Activated T-cell treated with anti-CD3 and anti-CD28 coated beads, Interleukin-2, amount 50 U/mL, for 4 hours (primary cell): ENCODE data around the gene LFNG. TPM values are rescaled to one million over a fixed set of nuclear protein-coding genes. Genes with fewer than 3 reads are reported as not detected.
"Not testable (repeated sequence)": the region's sequence is repeated elsewhere in the genome, so short reads cannot be mapped to it uniquely, and the experiment has no call there.

Source experiments
- ATAC-seq, 2 donors: fragments of 200-7000 bp; cut with Tn5 transposase; one replicate each; pipeline ENCODE4 v1.10.0; 2021
- DNase-seq: peaks from one replicate; pipeline ENCODE4 v3.0.0-alpha.2; 2020
- H3K27me3 Mint-ChIP-seq: one replicate; pipeline ENCODE4 v1.8.0; 2021; ENCODE audit warnings: low read depth, mixed read lengths
- H3K36me3 Mint-ChIP-seq: one replicate; pipeline ENCODE4 v1.8.0; 2022; ENCODE audit warnings: mixed read lengths; ENCODE audit not compliant: insufficient read depth
- H3K4me1 Mint-ChIP-seq: one replicate; pipeline ENCODE4 v1.8.0; 2021; ENCODE audit warnings: low read depth, mixed read lengths
- H3K4me3 Mint-ChIP-seq: one replicate; pipeline ENCODE4 v1.8.0; 2021; ENCODE audit warnings: mild to moderate bottlenecking, moderate library complexity, mixed read lengths
- H3K9me3 Mint-ChIP-seq: one replicate; pipeline ENCODE4 v1.8.0; 2021; ENCODE audit warnings: mixed read lengths
- total RNA-seq, 3 donors: library from RNA; stranded (reverse); gene quantifications; one replicate each; pipeline ENCODE4 v1.2.1, GENCODE V29; 2021

The LFNG gene
- total RNA-seq, 3 donors from 2014 or later, result 16.1 to 17.7 (median 17.7) TPM

DNA sequence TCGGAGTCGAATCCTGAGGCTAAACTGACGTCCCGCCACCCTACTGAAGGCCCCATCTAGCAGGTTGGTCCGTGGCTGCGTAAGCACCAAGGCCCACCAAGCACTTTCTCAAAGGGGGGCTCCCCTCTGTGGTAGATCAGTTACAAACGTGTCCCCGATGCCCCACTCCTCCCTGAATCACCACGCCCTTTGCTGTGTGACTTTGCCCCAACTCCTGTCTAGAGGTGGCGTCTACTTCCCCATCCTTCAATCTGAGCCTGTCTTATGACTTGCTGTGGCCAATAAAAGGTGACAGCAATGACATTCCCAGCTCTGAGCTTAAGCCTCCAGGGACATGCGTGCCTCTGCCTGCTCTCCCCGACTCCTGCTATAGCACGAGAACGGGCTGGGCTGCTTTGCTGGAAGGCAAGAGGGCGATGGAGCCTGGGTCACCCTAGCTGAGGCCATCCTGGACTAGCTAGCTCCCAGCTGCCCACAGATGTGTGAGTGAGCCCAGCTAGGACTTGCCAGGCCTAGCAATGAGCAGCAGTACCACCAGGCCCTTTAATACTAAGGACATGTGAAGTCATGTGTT, 12.7 kb downstream of the LFNG start:
- not testable (repeated sequence) for H3K4me3 Mint-ChIP-seq, H3K27me3 Mint-ChIP-seq, ATAC-seq, DNase-seq, H3K9me3 Mint-ChIP-seq, H3K36me3 Mint-ChIP-seq
- H3K4me1 Mint-ChIP-seq, result peaks cover 38% of the 10 kb centered on the region

DNA sequence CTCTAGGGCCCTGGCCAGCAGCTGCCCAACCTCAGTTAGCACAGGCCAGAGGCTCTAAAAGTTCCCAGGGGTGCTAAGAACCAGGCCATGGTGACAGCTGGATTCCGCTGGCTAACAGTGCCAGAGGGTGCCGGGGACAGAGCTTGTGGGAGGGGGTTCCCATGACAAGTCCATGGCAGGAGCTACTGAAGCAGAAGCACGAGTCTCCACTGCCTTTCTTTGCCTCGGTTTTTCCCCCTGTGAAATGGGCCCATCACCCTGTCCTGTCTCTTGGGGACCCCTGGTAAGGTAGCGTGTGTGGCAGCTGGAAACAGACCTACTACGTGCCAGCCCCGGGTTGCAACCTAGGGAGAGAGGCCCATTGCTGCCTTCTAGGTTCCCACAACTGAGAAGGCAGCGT, 13.2 kb downstream of the LFNG start:
- not testable (repeated sequence) for H3K27me3 Mint-ChIP-seq, H3K36me3 Mint-ChIP-seq, H3K4me3 Mint-ChIP-seq, DNase-seq, ATAC-seq, H3K9me3 Mint-ChIP-seq
- H3K4me1 Mint-ChIP-seq, result peaks cover 33% of the 10 kb centered on the region

DNA sequence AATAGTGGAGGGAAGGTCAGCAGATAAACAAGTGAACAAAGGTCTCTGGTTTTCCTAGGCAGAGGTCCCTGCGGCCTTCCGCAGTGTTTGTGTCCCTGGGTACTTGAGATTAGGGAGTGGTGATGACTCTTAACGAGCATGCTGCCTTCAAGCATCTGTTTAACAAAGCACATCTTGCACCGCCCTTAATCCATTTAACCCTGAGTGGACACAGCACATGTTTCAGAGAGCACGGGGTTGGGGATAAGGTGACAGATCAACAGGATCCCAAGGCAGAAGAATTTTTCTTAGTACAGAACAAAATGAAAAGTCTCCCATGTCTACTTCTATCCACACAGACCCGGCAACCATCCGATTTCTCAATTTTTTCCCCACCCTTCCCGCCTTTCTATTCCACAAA, 14.0 kb downstream of the LFNG start:
- ATAC-seq, DNase-seq, H3K27me3 Mint-ChIP-seq, H3K4me3 Mint-ChIP-seq, H3K36me3 Mint-ChIP-seq, H3K9me3 Mint-ChIP-seq: not testable (repeated sequence)
- peaks cover 25% of the 10 kb centered on the region for H3K4me1 Mint-ChIP-seq

DNA sequence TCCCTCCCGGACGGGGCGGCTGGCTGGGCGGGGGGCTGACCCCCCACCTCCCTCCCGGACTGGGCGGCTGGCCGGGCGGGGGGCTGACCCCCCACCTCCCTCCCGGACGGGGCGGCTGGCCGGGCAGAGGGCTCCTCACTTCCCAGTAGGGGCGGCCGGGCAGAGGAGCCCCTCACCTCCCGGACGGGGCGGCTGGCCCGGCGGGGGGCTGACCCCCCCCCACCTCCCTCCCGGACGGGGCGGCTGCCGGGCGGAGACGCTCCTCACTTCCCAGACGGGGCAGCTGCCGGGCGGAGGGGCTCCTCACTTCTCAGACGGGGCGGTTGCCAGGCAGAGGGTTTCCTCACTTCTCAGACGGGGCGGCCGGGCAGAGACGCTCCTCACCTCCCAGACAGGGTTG, 14.6 kb downstream of the LFNG start:
- H3K9me3 Mint-ChIP-seq, H3K4me3 Mint-ChIP-seq, H3K36me3 Mint-ChIP-seq, H3K27me3 Mint-ChIP-seq, DNase-seq, ATAC-seq: not testable (repeated sequence)
- peaks cover 19% of the 10 kb centered on the region for H3K4me1 Mint-ChIP-seq

DNA sequence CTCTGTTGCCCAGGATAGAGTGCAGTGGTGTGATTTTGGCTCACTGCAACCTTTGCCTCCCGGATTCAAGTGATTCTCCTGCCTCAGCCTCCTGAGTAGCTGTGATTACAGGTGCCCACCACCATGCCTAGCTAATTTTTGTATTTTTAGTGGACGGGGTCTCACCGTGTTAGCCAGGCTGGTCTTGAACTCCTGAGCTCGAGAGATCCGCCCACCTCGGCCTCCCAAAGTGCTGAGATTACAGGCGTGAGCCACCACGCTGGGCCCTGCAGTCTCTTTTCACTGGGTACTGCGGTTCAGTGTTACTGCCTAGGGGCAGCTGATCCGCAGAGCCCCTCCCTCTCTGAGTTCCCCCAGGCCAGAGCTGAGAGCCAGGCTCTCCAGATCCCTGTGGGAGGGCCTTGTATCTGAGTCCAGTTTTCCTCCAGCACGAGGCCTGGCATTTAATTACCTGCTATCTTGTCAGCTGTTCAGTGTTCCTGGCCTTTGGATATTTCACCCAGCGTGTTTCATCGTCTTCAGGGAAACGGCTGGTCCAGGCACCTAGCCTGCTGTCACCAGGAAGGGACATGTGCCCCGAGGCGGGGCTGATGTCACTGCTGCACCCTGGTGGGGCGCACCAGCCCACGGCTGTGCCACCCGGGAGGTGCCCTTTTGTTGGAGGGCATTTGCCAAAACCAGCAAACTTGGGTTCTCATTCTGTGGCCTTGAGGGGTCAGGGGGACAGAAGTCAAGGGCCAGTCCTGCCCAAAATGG, 16.5 kb downstream of the LFNG start:
- not testable (repeated sequence) for H3K9me3 Mint-ChIP-seq, H3K4me3 Mint-ChIP-seq, ATAC-seq, DNase-seq, H3K4me1 Mint-ChIP-seq, H3K27me3 Mint-ChIP-seq, H3K36me3 Mint-ChIP-seq

DNA sequence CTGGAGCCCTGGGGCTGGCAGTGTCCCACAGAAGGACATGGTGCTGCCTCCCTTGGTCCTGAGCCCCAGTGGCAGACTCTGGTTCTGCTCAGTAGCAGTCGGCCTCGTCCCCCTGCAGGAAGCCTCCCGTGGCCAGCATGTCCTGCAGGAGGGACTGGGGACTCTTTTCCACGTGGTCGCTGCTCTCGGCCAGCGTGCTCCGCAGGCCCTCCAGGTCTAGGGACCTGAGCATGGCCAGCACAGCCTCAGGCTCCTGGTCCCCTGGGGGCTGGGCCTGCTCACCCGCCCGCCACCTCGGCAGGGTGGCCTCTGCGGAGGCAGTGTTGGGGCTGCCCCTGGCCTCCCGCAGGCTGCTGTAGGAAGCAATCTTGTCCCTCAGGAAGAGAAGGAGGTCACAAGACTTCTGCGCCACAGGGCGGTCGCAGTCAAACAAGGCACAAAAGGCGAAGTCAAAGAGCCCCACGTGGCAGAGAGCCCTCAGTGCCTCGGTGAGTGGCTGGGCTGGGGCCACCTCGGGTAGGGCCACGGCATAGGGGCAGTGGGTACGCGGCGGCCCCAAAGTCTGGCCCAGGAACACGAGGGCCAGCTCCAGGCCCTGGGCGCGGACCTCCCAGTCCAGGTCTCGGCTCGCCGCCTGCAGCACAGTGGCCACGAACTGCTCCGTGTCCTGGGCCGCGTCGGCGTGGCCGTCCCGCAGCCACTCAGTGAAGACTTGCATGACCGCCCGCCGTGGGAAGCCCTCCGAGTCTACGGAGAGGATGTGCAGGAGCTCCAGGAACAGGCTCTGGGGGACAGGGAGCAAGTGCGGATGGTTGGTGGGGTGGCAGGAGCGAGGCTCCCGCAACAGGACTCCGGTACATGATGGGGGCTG, 18.6 kb downstream of the LFNG start:
- no peak for DNase-seq

DNA sequence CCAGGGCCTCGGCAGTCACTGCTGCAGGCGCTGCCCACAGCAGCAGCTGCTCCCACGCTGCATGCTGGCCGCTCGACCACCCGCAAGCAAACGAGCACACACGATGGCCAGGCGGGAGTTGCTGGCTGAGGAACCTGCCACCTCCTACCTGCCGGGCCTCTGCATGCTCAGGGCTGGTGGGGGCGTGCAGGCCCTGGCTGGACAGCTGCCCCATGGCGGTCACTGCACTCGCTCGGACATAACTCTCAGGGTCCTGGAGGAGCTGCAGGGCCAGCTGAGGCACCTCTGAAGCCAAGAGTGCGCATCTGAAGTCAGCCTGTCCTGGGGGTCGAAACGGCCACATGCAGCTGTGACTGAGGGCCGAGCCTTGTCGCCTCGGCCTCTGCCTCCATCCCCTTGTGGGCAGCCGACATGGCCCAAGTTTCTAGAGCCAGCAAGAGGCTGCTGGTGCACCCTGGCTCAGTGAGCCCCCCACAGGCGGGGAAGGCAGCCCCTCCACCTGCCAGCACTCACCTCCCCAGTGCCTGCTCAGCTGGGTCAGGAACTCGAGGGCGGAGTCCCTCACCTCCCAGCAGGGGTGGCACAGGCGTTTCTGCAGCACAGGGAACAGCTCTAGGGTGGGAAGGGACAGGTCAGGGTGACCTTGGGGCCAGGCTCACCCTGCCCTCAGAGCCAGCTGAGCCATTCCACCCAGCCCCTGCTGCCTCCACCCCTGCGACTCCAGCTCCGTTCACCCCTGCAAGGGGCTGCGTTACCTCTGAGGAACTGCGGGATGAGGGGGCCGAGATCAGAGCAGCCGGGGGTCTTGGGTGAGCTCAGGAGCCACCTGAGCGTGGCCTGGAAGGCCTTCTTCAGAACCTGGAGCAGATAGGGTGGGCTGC, 19.7 kb downstream of the LFNG start:
- H3K27me3 Mint-ChIP-seq, result no peaks in the 10 kb centered on the region
- H3K36me3 Mint-ChIP-seq, result peaks cover 2% of the 10 kb centered on the region
- H3K9me3 Mint-ChIP-seq, result no peaks in the 10 kb centered on the region
- H3K4me3 Mint-ChIP-seq, result no peak overlapping the region
- no peak for DNase-seq
- no peaks in the 10 kb centered on the region for H3K4me1 Mint-ChIP-seq
- ATAC-seq, result no peak

More for the DNA sequence above, 18.6 kb downstream of the LFNG start:
- Mint-ChIP-seq H3K4me1 (no peaks in the 10 kb centered on the region), H3K27me3 (no peaks in the 10 kb centered on the region), H3K9me3 (no peaks in the 10 kb centered on the region), H3K4me3 (no peak overlapping the region), H3K36me3 (peaks cover 2% of the 10 kb centered on the region)
- no peak for ATAC-seq

DNA sequence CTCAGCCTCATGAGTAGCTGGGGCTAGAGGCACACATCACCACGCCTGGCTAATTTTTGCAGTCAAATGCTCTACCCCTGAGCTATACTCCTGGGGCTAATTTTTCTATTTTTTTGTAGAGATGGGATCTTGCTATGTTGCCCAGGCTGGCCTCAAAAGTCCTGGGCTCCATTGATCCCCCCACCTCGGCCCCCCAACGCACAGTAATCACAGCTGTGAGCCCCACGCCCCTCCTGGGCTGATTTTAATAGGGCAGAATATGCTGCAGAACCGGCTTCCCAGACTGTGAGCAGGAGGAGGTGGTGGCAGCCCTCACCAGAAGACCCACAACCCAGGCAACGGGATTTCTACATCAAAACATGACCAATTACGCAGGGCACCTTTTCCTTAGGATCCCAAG, 20.6 kb downstream of the LFNG start:
- DNase-seq (no peak), ATAC-seq (no peak)
- no peaks in the 10 kb centered on the region for H3K9me3 Mint-ChIP-seq
- no peak overlapping the region for H3K4me3 Mint-ChIP-seq
- no peaks in the 10 kb centered on the region for H3K27me3 Mint-ChIP-seq
- peaks cover 2% of the 10 kb centered on the region for H3K36me3 Mint-ChIP-seq
- no peaks in the 10 kb centered on the region for H3K4me1 Mint-ChIP-seq

DNA sequence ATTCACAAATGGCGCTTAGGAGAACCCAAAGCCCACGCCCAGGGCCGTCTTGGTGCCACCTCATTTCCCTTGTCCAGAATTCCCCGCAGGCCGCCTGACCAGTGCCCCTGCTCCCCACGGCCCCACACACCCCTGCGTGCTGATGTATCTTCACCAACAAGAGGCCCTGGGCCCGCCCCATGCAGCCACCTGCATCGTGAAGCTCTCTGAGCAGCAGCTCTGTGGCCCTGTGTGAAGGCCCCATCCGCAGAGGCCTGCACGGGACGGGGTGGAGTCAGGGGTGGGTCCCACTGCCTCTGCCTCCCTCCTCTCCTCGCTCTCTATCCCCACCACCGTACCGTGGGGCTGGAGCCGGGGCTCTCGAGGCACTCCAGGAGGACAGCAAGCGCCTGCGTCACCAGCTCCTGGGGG, 21.1 kb downstream of the LFNG start:
- DNase-seq, result no peak
- Mint-ChIP-seq H3K27me3 (no peaks in the 10 kb centered on the region), H3K4me3 (no peak overlapping the region), H3K36me3 (peaks cover 2% of the 10 kb centered on the region), H3K4me1 (no peaks in the 10 kb centered on the region), H3K9me3 (no peaks in the 10 kb centered on the region)
- ATAC-seq, result no peak

DNA sequence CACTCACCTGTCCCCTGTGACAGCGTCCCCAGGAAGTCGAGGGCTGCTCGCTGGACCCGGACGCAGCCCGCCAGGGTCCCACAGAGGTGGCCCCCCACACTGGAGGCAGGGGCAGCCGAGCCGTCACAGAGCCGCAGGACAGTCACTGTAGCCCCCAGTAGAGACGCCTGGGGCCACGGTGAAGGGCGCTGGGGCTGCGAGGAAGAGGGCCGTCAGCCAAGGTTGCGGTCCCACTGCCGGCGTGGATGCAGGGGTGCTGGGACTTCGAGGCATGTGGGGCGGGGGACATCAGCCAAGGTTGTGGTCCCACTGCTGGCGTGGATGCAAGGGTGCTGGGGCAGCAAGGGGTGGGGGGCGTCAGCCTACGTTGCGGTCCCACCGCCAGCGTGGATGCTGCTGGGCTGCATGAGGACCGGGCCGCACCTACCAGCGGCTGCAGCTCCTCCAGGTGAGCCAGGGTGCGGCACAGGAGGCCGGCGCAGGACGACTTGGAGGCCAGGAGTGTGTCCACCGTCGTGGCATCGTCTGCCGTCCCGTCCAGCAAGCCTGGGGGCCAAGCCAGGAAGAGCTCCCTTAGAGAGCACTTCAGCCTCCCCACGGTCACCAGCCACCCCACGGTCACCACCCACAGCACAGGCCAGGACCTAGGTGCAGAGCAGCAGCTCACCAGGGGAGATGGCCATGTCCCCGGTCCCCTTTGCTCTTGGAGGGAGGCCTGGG, 21.9 kb downstream of the LFNG start:
- DNase-seq, result no peak
- no peaks in the 10 kb centered on the region for H3K9me3 Mint-ChIP-seq
- no peak for ATAC-seq
- H3K4me3 Mint-ChIP-seq, result no peak overlapping the region
- no peaks in the 10 kb centered on the region for H3K27me3 Mint-ChIP-seq
- H3K4me1 Mint-ChIP-seq, result no peaks in the 10 kb centered on the region
- peaks cover 2% of the 10 kb centered on the region for H3K36me3 Mint-ChIP-seq

DNA sequence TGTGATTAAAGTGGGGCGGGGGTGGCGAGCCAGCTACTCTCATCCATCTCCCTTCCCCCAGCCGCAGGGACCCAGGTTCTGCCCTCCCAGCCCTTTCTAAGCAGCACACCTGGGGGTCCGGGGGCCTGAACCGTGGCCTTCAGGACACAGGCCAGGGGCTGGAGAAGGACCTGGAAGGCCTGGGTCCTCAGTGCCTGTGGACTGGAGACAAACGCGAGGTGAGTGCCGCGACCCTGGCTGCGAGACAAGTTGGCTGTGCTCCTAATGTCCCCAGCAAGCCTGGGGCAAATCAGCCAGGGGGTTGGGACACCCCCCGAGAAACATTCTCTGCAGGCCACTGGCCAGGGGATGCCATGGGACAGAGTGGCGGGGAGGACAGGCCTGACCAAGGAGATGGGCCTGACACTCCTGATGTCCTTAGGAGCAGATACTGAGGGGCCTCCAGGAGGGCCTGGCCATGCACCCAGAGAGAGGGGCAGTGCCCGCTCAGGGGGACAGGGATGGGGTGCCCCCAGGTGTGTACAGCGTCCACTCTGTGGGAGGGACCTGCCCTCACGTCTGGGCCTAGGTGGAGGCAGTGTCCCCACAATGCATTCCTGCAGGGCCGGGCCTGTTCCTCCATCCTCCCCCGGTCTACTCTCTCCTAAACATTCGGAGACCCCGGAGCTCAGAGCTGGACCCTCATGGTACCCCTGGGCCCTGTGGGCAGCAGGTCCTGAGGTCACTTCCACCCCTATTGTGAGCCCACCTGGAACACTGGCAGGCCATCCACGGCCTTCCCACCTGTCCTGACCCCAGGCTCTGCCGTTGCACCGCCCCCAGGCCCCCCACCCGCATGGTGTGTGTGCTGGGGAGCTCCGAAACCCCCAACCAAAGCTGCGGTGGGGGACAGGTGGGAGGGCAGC, 22.7 kb downstream of the LFNG start:
- no peak for ATAC-seq
- H3K4me3 Mint-ChIP-seq, result no peak overlapping the region
- no peak for DNase-seq
- H3K4me1 Mint-ChIP-seq, result no peaks in the 10 kb centered on the region
- no peaks in the 10 kb centered on the region for H3K27me3 Mint-ChIP-seq
- peaks cover 7% of the 10 kb centered on the region for H3K36me3 Mint-ChIP-seq
- H3K9me3 Mint-ChIP-seq, result no peaks in the 10 kb centered on the region

DNA sequence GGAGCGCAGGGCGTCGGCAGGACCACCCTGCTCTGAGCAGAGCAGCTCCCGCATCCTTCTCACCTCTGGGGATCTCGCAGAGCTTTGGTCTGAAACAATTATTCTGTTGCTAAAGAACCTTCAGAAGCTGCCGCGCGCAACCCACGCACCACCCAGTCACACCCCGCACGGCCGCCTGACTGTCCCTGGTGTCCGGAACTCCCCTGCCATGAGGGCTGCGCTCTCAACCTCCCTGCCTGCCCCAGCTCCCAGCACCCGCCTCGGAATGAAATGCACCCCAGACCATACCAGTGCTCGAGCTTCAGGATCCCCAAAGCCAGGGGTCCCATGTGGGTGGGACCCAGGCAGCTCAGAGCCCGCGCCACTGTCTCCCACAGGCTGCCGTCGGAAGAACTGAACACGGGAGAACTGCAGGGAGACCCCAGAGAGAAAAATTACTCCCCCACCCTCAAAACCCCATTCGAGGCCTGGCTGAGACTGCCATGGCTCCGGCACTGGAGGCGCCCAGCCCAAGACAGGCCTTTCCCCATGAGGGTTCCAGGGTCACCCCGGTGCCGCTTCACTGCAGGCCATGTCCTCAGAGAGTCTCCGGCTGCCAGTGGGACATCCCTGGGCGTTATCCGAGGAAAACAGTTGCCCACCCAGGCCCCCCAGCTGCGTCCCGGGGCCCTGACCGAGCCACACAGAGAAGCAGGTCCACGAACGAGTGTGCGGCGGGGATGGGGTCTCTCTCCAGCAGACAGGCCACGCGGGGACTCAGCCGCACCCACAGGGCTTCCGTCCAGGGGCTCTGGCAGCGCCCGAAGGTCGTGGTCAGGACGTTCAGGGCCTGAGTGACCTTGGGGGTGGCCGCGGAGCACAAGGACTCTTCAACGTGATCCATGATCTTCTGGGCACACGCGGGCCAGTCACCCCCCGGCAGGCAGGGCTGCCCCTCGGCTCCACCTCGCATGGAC, 23.6 kb downstream of the LFNG start:
- Mint-ChIP-seq H3K27me3 (no peaks in the 10 kb centered on the region), H3K9me3 (no peaks in the 10 kb centered on the region), H3K36me3 (peaks cover 9% of the 10 kb centered on the region), H3K4me1 (no peaks in the 10 kb centered on the region), H3K4me3 (no peak overlapping the region)
- ATAC-seq (no peak), DNase-seq (no peak)
